Mesenchymal stem cell (in vitro differentiated cells and primary cell): Measurements from ENCODE around the gene BIVM.
A peak's percentile ranks its signal among the peaks of the same experiment; 100 is the strongest.

Source experiments
- DNase-seq: peaks from one replicate; pipeline ENCODE4 v3.0.0-alpha.2; 2013
- H2AFZ ChIP-seq: one replicate; pipeline ENCODE4 v1.6.1; 2013; ENCODE audit warnings: low read depth, mild to moderate bottlenecking, control low read depth, inconsistent platforms, low read length, moderate library complexity
- H2AK5ac ChIP-seq: 2 replicates; pipeline ENCODE4 v1.6.1; 2013; ENCODE audit warnings: low read length, moderate library complexity, mild to moderate bottlenecking, inconsistent platforms; ENCODE audit not compliant: severe bottlenecking
- H2BK120ac ChIP-seq: one replicate; pipeline ENCODE4 v1.6.1; 2013; ENCODE audit warnings: low read depth, mild to moderate bottlenecking, inconsistent platforms, low read length, moderate library complexity
- H2BK12ac ChIP-seq, 2 experiments: one replicate each; pipeline ENCODE4 v1.6.1; 2013; ENCODE audit warnings: inconsistent platforms in 2 of 2, low read length in 2 of 2, mild to moderate bottlenecking in 2 of 2, moderate library complexity in 2 of 2, control low read depth in 1 of 2
- H2BK15ac ChIP-seq: one replicate; pipeline ENCODE4 v1.6.1; 2013; ENCODE audit warnings: mild to moderate bottlenecking, low read depth, inconsistent platforms; ENCODE audit not compliant: poor library complexity, severe bottlenecking
- H2BK5ac ChIP-seq: 2 replicates; pipeline ENCODE4 v1.6.1; 2013; ENCODE audit warnings: low read depth, mild to moderate bottlenecking, low read length, control low read depth, inconsistent platforms; ENCODE audit not compliant: poor library complexity, severe bottlenecking
- H3K14ac ChIP-seq, 2 experiments: one replicate each; pipeline ENCODE4 v1.6.1; 2013; ENCODE audit warnings: inconsistent platforms in 2 of 2, low read length in 2 of 2, control low read depth in 1 of 2, mild to moderate bottlenecking in 1 of 2, moderate library complexity in 1 of 2
- H3K18ac ChIP-seq, 2 experiments: one replicate each; pipeline ENCODE4 v1.6.1; 2013; ENCODE audit warnings: inconsistent platforms in 2 of 2, low read length in 2 of 2, control low read depth in 1 of 2, low read depth in 1 of 2, mild to moderate bottlenecking in 1 of 2
- H3K23ac ChIP-seq, 2 experiments: one replicate each; pipeline ENCODE4 v1.6.1; 2013; ENCODE audit warnings: inconsistent platforms in 2 of 2, low read length in 2 of 2, mild to moderate bottlenecking in 2 of 2, moderate library complexity in 2 of 2, control low read depth in 1 of 2
- H3K27ac ChIP-seq: 2 replicates; pipeline ENCODE4 v1.5.1; 2013; ENCODE audit warnings: mild to moderate bottlenecking, moderate library complexity, low read length, control low read depth, inconsistent platforms; ENCODE audit not compliant: poor library complexity, severe bottlenecking
- H3K27me3 ChIP-seq, 2 experiments: 2 replicates each; pipeline versions ENCODE4 v1.6.1 to v1.7.0; 2013; ENCODE audit warnings: low read length in 2 of 2, mild to moderate bottlenecking in 2 of 2, moderate library complexity in 2 of 2, control low read depth in 1 of 2, inconsistent platforms in 1 of 2; ENCODE audit not compliant: control insufficient read depth in 1 of 2, insufficient read depth in 1 of 2
- H3K36me3 ChIP-seq, 2 experiments: 2 replicates each; pipeline versions ENCODE4 v1.6.1 to v1.7.0; 2013; ENCODE audit warnings: low read length in 2 of 2, control low read depth in 1 of 2, inconsistent platforms in 1 of 2, low read depth in 1 of 2, mild to moderate bottlenecking in 1 of 2; ENCODE audit not compliant: insufficient read depth in 2 of 2, control insufficient read depth in 1 of 2
- H3K4ac ChIP-seq, 2 experiments: one replicate each; pipeline ENCODE4 v1.6.1; 2013; ENCODE audit warnings: inconsistent platforms in 2 of 2, low read length in 2 of 2, mild to moderate bottlenecking in 2 of 2, moderate library complexity in 2 of 2, control low read depth in 1 of 2, low read depth in 1 of 2
- H3K4me1 ChIP-seq: 2 replicates; pipeline ENCODE4 v1.6.1; 2013; ENCODE audit warnings: low read depth, low read length, control low read depth; ENCODE audit not compliant: control insufficient read depth, insufficient read depth
- H3K4me2 ChIP-seq: 2 replicates; pipeline ENCODE4 v1.6.1; 2013; ENCODE audit warnings: low read length, mild to moderate bottlenecking, inconsistent platforms; ENCODE audit not compliant: poor library complexity, severe bottlenecking
- H3K4me3 ChIP-seq, 2 experiments: 2 replicates each; pipeline versions ENCODE4 v1.5.1 to v1.7.0; 2013; ENCODE audit warnings: low read length in 2 of 2, mild to moderate bottlenecking in 2 of 2, control low read depth in 1 of 2, low read depth in 1 of 2; ENCODE audit not compliant: insufficient read depth in 1 of 2
- H3K79me1 ChIP-seq: replicated peaks from 2 replicates; pipeline ENCODE4 v1.6.1; 2013; ENCODE audit warnings: mild to moderate bottlenecking, control low read depth, low read length, inconsistent platforms; ENCODE audit not compliant: poor library complexity, severe bottlenecking
- H3K9ac ChIP-seq: 2 replicates; pipeline ENCODE4 v1.7.0; 2013; ENCODE audit warnings: mild to moderate bottlenecking, low read length, moderate library complexity
- H3K9me3 ChIP-seq: 2 replicates; pipeline ENCODE4 v1.7.0; 2013; ENCODE audit warnings: mild to moderate bottlenecking, low read length; ENCODE audit not compliant: control insufficient read depth
- H4K8ac ChIP-seq: one replicate; pipeline ENCODE4 v1.6.1; 2013; ENCODE audit warnings: inconsistent platforms, mild to moderate bottlenecking, low read length, moderate library complexity
- H4K91ac ChIP-seq: one replicate; pipeline ENCODE4 v1.6.1; 2013; ENCODE audit warnings: mild to moderate bottlenecking, low read length, inconsistent platforms
- WGBS: methylation state at CpG from one replicate; pipeline ENCODE4 v1.1.7; 2013; ENCODE audit warnings: mixed read lengths; 5-methylcytosine and 5-hydroxymethylcytosine counted together

Gene BIVM

DNA sequence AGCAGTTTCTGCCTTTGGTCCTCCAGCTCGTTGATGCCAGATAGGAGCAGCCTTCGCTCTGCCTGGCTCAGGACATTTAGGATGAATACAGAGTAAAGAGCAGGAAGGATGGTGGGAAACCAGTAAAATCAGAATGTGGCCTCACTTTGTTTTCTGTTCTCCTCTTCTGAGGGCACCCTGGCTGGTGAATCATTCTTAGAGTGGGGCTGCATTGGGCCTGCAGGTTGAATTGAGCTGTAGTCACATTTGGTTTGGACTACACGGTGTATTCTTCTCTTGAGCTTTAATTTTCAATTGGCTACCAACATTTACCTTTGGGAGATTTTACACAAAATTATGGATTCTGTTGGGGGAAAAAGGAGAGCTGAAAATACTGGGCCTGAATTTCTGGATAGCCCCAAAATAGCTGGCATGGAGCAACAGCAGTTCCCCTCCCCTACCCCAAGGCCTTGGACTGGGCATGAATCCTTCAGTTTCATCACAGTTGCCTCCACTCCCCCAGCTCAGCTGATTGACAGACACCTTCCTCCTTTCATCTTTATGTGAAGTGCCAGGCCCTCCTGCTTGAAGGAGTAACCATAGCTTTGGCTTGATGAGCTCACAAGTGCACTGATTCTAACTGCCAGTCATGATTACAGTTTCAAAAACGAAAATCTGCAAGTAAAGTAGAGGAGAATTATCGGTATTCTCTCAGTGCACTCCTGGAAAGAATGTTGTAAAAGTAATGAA, 71.2 kb downstream of the BIVM start:
- Histone ChIP-seq H2AFZ (no peak overlapping the region), H2BK15ac (no peak overlapping the region), H2BK5ac (no peak overlapping the region), H4K91ac (no peak overlapping the region), H3K18ac (no peak overlapping the region), H3K14ac (no peak overlapping the region), H3K4me2 (no peak overlapping the region), H2BK120ac (no peak overlapping the region), H2AK5ac (no peak overlapping the region), H3K9ac (peak overlapping the region; percentile 60), H3K4me1 (peaks cover 8% of the 10 kb centered on the region), H3K79me1 (peaks cover 23% of the 10 kb centered on the region), H3K23ac (no peak overlapping the region), H3K36me3 (peaks cover 30 to 87% of the 10 kb centered on the region in 2 experiments), H3K9me3 (no peaks in the 10 kb centered on the region), H4K8ac (no peak overlapping the region), H3K4me3 (no peak overlapping the region), H3K27me3 (no peaks in the 10 kb centered on the region), H3K4ac (no peak overlapping the region), H3K27ac (peak overlapping the region; percentile 3), H2BK12ac (no peak overlapping the region)
- WGBS: 66% methylated on average over 5 of the region's 5 CpGs
- DNase-seq: no peak

GRCh38 chr13:102870677-102871415, 71.9 kb downstream of the BIVM start:
- 64% methylated on average over 20 of the region's 22 CpGs for WGBS
- peak overlapping the region; percentile 81 for H4K8ac ChIP-seq

GRCh38 chr13:102872131-102872530, 73.2 kb downstream of the BIVM start:
- H3K4me3 ChIP-seq: no peak overlapping the region
- H2BK5ac ChIP-seq: no peak overlapping the region
- no peak for DNase-seq
- H2AK5ac ChIP-seq: no peak overlapping the region
- no peak overlapping the region for H2BK12ac ChIP-seq
- H2AFZ ChIP-seq: no peak overlapping the region
- H3K23ac ChIP-seq: no peak overlapping the region
- H3K4me2 ChIP-seq: no peak overlapping the region
- H3K9ac ChIP-seq: peak overlapping the region; percentile 24
- H3K36me3 ChIP-seq: peaks cover 31 to 86% of the 10 kb centered on the region in 2 experiments
- H3K18ac ChIP-seq: no peak overlapping the region
- no peak overlapping the region for H3K4ac ChIP-seq
- H3K4me1 ChIP-seq: peaks cover 6% of the 10 kb centered on the region
- H4K8ac ChIP-seq: no peak overlapping the region
- peaks cover 15% of the 10 kb centered on the region for H3K79me1 ChIP-seq
- no peak overlapping the region for H4K91ac ChIP-seq
- no peak overlapping the region for H3K27ac ChIP-seq
- H2BK120ac ChIP-seq: no peak overlapping the region
- H3K14ac ChIP-seq: no peak overlapping the region
- H3K9me3 ChIP-seq: no peaks in the 10 kb centered on the region
- H2BK15ac ChIP-seq: no peak overlapping the region
- WGBS: 98% methylated on average over 4 of the region's 7 CpGs
- no peaks in the 10 kb centered on the region for H3K27me3 ChIP-seq

More at GRCh38 chr13:102870677-102871415, 71.9 kb downstream of the BIVM start:
- H3K9me3 ChIP-seq: no peaks in the 10 kb centered on the region
- DNase-seq: peak; percentile 66
- no peaks in the 10 kb centered on the region for H3K27me3 ChIP-seq
- H3K9ac ChIP-seq: peak overlapping the region; percentile 60
- H3K4me1 ChIP-seq: peaks cover 8% of the 10 kb centered on the region
- no peak overlapping the region for H3K14ac ChIP-seq
- H4K91ac ChIP-seq: peak overlapping the region; percentile 61
- H2BK15ac ChIP-seq: no peak overlapping the region
- peaks cover 31 to 87% of the 10 kb centered on the region in 2 experiments for H3K36me3 ChIP-seq
- no peak overlapping the region for H3K23ac ChIP-seq
- H2BK12ac ChIP-seq: peak overlapping the region in 1 of 2 experiments; percentile 46
- no peak overlapping the region for H3K4me2 ChIP-seq
- H2AK5ac ChIP-seq: no peak overlapping the region
- no peak overlapping the region for H2BK120ac ChIP-seq
- H3K4ac ChIP-seq: no peak overlapping the region
- no peak overlapping the region for H3K18ac ChIP-seq
- no peak overlapping the region for H2AFZ ChIP-seq
- no peak overlapping the region for H3K4me3 ChIP-seq
- no peak overlapping the region for H3K27ac ChIP-seq
- H2BK5ac ChIP-seq: no peak overlapping the region
- H3K79me1 ChIP-seq: peaks cover 20% of the 10 kb centered on the region

- peaks cover 8% of the 10 kb centered on the region for H3K4me1 ChIP-seq
- H3K9ac ChIP-seq: peak overlapping the region; percentile 24
- no peak overlapping the region for H3K4ac ChIP-seq
- peaks cover 12% of the 10 kb centered on the region for H3K79me1 ChIP-seq
- H3K27ac ChIP-seq: no peak overlapping the region
- H3K36me3 ChIP-seq: peaks cover 27 to 86% of the 10 kb centered on the region in 2 experiments
- no peak overlapping the region for H2BK15ac ChIP-seq
- H2BK120ac ChIP-seq: no peak overlapping the region
- no peaks in the 10 kb centered on the region for H3K9me3 ChIP-seq
- H3K23ac ChIP-seq: no peak overlapping the region
- H4K8ac ChIP-seq: no peak overlapping the region
- H2AK5ac ChIP-seq: no peak overlapping the region
- H2BK5ac ChIP-seq: no peak overlapping the region
- H2AFZ ChIP-seq: no peak overlapping the region
- no peak overlapping the region for H3K4me2 ChIP-seq
- H3K4me3 ChIP-seq: no peak overlapping the region
- no peak overlapping the region for H3K14ac ChIP-seq
- no CpG with 5 or more reads among the region's 1 CpG for WGBS
- H2BK12ac ChIP-seq: no peak overlapping the region
- H3K18ac ChIP-seq: no peak overlapping the region
- no peak for DNase-seq
- H4K91ac ChIP-seq: no peak overlapping the region
- no peaks in the 10 kb centered on the region for H3K27me3 ChIP-seq
Observed at GRCh38 chr13:102872531-102872930, 73.6 kb downstream of the BIVM start.
